Gastroesophageal sphincter (tissue), 4 donors: Measurements from ENCODE around the gene ARHGAP6. TPM values are rescaled to one million over a fixed set of nuclear protein-coding genes. Genes with fewer than 3 reads are reported as not detected.

ENCODE experiments used
- ATAC-seq: fragments of 150-250 bp; one replicate; pipeline ENCODE4 v1.9.1; 2016; ENCODE audit warnings: mild to moderate bottlenecking, moderate library complexity
- H3K27ac ChIP-seq, 4 donors: fragments of 200-600 bp; sonication (generic) in 3 of 4; 1 replicate in 3 of 4; 2 replicates in 1 of 4; pipeline ENCODE4 v1.5.1; 2016 to 2019
- H3K27me3 ChIP-seq: fragments of 200-600 bp; sonication (generic); one replicate; pipeline ENCODE4 v1.5.1; 2019
- H3K36me3 ChIP-seq, 2 donors: fragments of 200-600 bp; sonication (generic); one replicate each; pipeline ENCODE4 v1.5.1; 2019; ENCODE audit warnings: control low read depth in 1 of 2
- H3K4me1 ChIP-seq, 3 donors: fragments of 200-600 bp; sonication (generic); 1 replicate in 2 of 3; 2 replicates in 1 of 3; pipeline ENCODE4 v1.5.1; 2016 to 2019; ENCODE audit warnings: control low read depth in 2 of 3
- H3K4me3 ChIP-seq, 2 donors: fragments of 200-600 bp; sonication (generic); one replicate each; pipeline ENCODE4 v1.5.1; 2019; ENCODE audit warnings: mild to moderate bottlenecking in 1 of 2, moderate library complexity in 1 of 2
- H3K9me3 ChIP-seq, 3 donors: fragments of 200-600 bp; sonication (generic); one replicate each; pipeline ENCODE4 v1.5.1; 2017 to 2019; ENCODE audit warnings: control low read depth in 2 of 3
- EP300 ChIP-seq: sonication (generic); formaldehyde crosslinking; IDR thresholded peaks from one replicate; pipeline ENCODE4 v1.6.1; 2017; ENCODE audit warnings: antibody characterized with exemption, mild to moderate bottlenecking
- POLR2A ChIP-seq, 2 donors: fragments of 450-650 bp; IDR thresholded peaks; one replicate each; pipeline ENCODE4 v1.6.1; 2017; ENCODE audit warnings: antibody characterized with exemption in 2 of 2, mild to moderate bottlenecking in 2 of 2, moderate library complexity in 1 of 2
- POLR2AphosphoS5 ChIP-seq: sonication (generic); formaldehyde crosslinking; IDR thresholded peaks from one replicate; pipeline ENCODE4 v1.6.1; 2017; ENCODE audit warnings: antibody characterized with exemption
- WGBS, 2 donors: methylation state at CpG; one replicate each; pipeline ENCODE4 v1.1.5; 2018; ENCODE audit warnings: low coverage in 1 of 2; 5-methylcytosine and 5-hydroxymethylcytosine counted together
- total RNA-seq, 4 donors: library from RNA; depleted of rRNA; stranded (reverse); fragments of >200 nt; gene quantifications; one replicate each; pipeline ENCODE4 v1.1.0, GENCODE V29; 2016
- TF ChIP-seq, protein P1 (sequence below), 4 experiments: fragments of 200-600 bp in 2 of 4; fragments of 450-650 bp in 2 of 4; sonication (generic) in 1 of 4; IDR thresholded peaks; one replicate each; pipeline ENCODE4 v1.5.1; 2017 to 2019; ENCODE audit warnings: antibody characterized with exemption in 4 of 4, mild to moderate bottlenecking in 2 of 4, moderate library complexity in 2 of 4

The ARHGAP6 gene
- total RNA-seq, 4 donors from 2014 or later, result 25.2 to 35.1 (median 31.8) TPM

DNA sequence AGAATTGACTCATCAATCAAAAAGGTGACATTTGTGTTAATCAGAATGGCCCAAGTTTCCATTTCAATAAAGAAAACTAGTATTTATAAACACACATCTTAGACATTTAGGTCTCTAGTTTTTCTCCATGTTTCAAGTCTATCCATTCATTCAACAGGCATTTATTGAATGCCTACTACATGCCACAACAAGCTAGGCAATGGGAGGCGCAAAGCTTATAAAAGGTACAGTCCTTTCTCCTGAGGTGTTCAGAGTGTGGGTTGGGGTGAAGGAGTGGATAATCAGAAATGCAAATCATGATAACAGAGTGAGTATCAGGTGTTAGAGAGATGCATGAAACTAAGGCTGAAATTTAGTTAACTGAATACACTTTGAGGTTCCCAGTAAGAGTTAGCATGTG is 476.6 kb downstream of the ARHGAP6 start:
- Histone ChIP-seq H3K36me3 (peaks cover 0 to 10% of the 10 kb centered on the region in 2 donors), H3K27me3 (no peaks in the 10 kb centered on the region), H3K9me3 (no peaks in the 10 kb centered on the region), H3K27ac (no peak overlapping the region), H3K4me3 (no peak overlapping the region), H3K4me1 (no peaks in the 10 kb centered on the region)
- no peak for ATAC-seq
- TF ChIP-seq, protein P1, sequence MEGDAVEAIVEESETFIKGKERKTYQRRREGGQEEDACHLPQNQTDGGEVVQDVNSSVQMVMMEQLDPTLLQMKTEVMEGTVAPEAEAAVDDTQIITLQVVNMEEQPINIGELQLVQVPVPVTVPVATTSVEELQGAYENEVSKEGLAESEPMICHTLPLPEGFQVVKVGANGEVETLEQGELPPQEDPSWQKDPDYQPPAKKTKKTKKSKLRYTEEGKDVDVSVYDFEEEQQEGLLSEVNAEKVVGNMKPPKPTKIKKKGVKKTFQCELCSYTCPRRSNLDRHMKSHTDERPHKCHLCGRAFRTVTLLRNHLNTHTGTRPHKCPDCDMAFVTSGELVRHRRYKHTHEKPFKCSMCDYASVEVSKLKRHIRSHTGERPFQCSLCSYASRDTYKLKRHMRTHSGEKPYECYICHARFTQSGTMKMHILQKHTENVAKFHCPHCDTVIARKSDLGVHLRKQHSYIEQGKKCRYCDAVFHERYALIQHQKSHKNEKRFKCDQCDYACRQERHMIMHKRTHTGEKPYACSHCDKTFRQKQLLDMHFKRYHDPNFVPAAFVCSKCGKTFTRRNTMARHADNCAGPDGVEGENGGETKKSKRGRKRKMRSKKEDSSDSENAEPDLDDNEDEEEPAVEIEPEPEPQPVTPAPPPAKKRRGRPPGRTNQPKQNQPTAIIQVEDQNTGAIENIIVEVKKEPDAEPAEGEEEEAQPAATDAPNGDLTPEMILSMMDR (IDR thresholded peaks at IDR 0.05), result no peak
- TF ChIP-seq POLR2AphosphoS5 (no peak), EP300 (no peak), POLR2A (IDR thresholded peaks at IDR 0.05) (no peak)
- WGBS, 2 donors, result 100% methylated on average over 1 of the region's 1 CpG

DNA sequence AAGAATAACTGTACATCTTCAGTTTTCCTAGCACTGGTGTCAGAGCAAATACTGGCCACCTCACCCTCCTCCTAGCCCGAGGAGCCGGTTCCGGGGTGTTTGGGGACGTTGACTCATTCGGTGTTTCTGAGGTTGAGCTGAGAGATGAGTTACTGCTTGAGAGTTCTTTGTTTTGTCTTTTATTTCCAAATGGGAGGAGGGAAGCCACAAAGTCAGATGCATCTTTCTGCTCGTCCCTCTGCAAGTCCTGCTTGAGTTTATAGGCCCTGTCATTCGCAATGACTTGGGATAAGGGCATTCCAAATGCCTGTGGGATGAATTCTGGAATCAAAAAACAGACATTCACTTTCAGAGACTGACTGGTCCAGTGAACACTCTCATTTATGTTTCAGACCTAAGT is 477.1 kb downstream of the ARHGAP6 start:
- ATAC-seq, result no peak
- TF ChIP-seq POLR2AphosphoS5 (no peak), EP300 (no peak), POLR2A (IDR thresholded peaks at IDR 0.05) (no peak)
- TF ChIP-seq, protein P1 (IDR thresholded peaks at IDR 0.05), result no peak
- H3K27ac ChIP-seq, result no peak overlapping the region
- no peaks in the 10 kb centered on the region for H3K27me3 ChIP-seq
- peaks cover 0 to 10% of the 10 kb centered on the region in 2 donors for H3K36me3 ChIP-seq
- H3K4me1 ChIP-seq, result no peaks in the 10 kb centered on the region
- WGBS, 2 donors, result 70 to 80% methylated on average over 1 to 4 of the region's 7 CpGs
- no peak overlapping the region for H3K4me3 ChIP-seq
- H3K9me3 ChIP-seq, result no peaks in the 10 kb centered on the region

DNA sequence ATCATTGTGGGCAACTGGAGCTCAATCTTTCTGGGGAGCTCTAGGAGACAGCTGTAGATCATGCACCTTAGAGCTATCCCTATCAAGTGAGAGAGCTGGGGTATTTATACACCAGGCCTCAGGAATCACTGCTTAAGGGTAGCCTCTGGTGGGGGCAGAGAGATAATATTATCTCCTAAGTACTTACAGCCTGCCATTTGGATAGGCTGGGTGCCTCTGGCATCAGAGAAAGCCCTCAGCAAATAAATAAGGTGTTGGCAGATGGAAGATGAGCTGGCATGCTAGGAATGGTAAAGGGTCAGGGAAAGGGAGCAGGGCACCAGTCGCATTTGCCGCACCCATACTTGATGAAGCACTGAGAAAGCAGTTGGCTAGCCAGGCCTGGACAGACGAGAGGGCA is 478.7 kb downstream of the ARHGAP6 start:
- no peak for ATAC-seq
- Histone ChIP-seq H3K9me3 (no peaks in the 10 kb centered on the region), H3K27me3 (no peaks in the 10 kb centered on the region), H3K4me1 (no peaks in the 10 kb centered on the region), H3K27ac (no peak overlapping the region), H3K36me3 (peaks cover 0 to 10% of the 10 kb centered on the region in 2 donors), H3K4me3 (no peak overlapping the region)
- WGBS, 2 donors, result 63 to 100% methylated on average over 1 to 3 of the region's 3 CpGs
- TF ChIP-seq POLR2AphosphoS5 (no peak), EP300 (no peak), POLR2A (IDR thresholded peaks at IDR 0.05) (no peak)
- TF ChIP-seq, protein P1 (IDR thresholded peaks at IDR 0.05), result no peak

DNA sequence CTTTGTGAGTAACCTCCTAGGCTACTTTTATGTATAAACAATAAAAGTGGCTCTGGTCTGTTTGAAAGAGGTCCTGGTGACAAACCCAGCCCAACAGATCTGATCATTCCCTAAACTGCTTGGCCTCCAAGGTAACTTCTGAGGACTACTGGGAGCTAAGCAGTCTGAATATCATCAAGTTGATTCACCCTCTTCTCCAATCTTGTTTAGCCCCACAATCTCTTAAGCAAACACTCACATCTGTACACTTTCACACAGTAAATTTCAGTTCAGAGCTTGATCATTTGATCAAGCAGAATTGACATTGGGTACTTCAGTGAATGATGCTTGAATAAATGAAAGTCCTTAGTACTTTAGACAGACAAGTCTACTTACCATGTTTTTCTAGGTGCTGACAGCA is 479.9 kb downstream of the ARHGAP6 start:
- H3K27me3 ChIP-seq, result no peaks in the 10 kb centered on the region
- TF ChIP-seq, protein P1 (IDR thresholded peaks at IDR 0.05), result no peak
- TF ChIP-seq POLR2A (IDR thresholded peaks at IDR 0.05) (no peak), EP300 (no peak), POLR2AphosphoS5 (no peak)
- H3K9me3 ChIP-seq, result no peaks in the 10 kb centered on the region
- peaks cover 0 to 10% of the 10 kb centered on the region in 2 donors for H3K36me3 ChIP-seq
- no peak overlapping the region for H3K27ac ChIP-seq
- H3K4me3 ChIP-seq, result no peak overlapping the region
- ATAC-seq, result no peak
- H3K4me1 ChIP-seq, result no peaks in the 10 kb centered on the region

DNA sequence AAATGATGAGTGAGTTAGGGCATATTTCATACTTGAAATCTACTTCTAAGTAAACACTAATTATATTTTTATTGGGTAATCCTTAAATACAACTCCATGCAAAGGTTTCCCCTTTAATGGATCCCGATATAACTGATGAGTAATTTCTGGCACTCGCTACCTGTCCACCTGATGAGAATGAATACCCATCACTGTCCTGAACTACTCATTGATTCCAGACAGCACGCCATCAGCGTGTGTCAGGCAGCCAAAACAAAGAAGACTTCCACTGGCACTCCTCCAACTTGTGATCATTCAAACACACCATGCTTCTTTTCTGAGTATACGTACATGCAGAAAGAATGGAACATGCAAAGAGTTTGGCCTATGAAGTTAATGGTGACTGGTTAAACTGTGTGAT is 485.1 kb downstream of the ARHGAP6 start:
- no peaks in the 10 kb centered on the region for H3K9me3 ChIP-seq
- H3K4me3 ChIP-seq, result no peak overlapping the region
- no peak overlapping the region for H3K27ac ChIP-seq
- no peaks in the 10 kb centered on the region for H3K4me1 ChIP-seq
- 59 to 60% methylated on average over 1 to 5 of the region's 5 CpGs for WGBS, 2 donors
- TF ChIP-seq, protein P1 (IDR thresholded peaks at IDR 0.05), result no peak
- no peak for TF ChIP-seq POLR2AphosphoS5
- H3K27me3 ChIP-seq, result no peaks in the 10 kb centered on the region
- H3K36me3 ChIP-seq, result peaks cover 0 to 4% of the 10 kb centered on the region in 2 donors
- ATAC-seq, result no peak
